ENCODE measurements around the gene CCDC6.

DNA sequence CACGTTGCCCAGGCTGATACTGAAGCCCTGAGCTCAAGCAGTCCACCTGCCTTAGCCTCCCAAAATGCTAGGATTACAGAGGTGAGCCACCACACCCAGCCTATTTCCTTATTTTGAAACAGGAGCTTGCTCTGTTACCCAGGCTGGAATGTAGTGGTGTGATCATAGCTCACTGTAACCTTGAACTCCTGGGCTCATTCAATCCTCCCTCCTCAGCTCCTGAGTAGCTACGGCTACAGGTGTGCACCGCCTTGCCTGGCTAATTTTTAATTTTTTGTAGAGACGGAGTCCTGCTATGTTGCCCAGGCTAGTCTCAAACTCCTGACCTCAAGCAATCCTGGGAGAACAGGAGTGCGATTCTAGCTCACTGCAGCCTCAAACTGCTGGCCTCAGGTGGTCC lies 164.8 kb downstream of the CCDC6 start:
- TF ChIP-seq, protein P1, sequence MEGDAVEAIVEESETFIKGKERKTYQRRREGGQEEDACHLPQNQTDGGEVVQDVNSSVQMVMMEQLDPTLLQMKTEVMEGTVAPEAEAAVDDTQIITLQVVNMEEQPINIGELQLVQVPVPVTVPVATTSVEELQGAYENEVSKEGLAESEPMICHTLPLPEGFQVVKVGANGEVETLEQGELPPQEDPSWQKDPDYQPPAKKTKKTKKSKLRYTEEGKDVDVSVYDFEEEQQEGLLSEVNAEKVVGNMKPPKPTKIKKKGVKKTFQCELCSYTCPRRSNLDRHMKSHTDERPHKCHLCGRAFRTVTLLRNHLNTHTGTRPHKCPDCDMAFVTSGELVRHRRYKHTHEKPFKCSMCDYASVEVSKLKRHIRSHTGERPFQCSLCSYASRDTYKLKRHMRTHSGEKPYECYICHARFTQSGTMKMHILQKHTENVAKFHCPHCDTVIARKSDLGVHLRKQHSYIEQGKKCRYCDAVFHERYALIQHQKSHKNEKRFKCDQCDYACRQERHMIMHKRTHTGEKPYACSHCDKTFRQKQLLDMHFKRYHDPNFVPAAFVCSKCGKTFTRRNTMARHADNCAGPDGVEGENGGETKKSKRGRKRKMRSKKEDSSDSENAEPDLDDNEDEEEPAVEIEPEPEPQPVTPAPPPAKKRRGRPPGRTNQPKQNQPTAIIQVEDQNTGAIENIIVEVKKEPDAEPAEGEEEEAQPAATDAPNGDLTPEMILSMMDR (IDR thresholded peaks at IDR 0.05): no peak
- TF ChIP-seq POLR2A (IDR thresholded peaks at IDR 0.05): no peak
- TF ChIP-seq POLR2AphosphoS5 (IDR thresholded peaks at IDR 0.05): no peak

Data from prostate gland (tissue), 2 donors.